DOHH2 (cell line): ENCODE measurements around the gene SLC39A10.

Source experiments
- H3F3A ChIP-seq: fragments of 200-600 bp; sonication (generic), shearing (Covaris generic); 2 replicates; pipeline ENCODE4 v1.6.0; 2016; ENCODE audit warnings: antibody characterized with exemption, mild to moderate bottlenecking; ENCODE audit not compliant: control insufficient read depth, insufficient read depth
- H3K27ac ChIP-seq: fragments of 200-600 bp; sonication (generic); 2 replicates; pipeline ENCODE4 v1.5.1; 2014; ENCODE audit warnings: low read depth, mild to moderate bottlenecking, low read length, moderate library complexity
- H3K27me3 ChIP-seq: fragments of 200-600 bp; sonication (generic); 2 replicates; pipeline ENCODE4 v1.6.1; 2014; ENCODE audit warnings: mild to moderate bottlenecking, low read length, mixed read lengths; ENCODE audit not compliant: control insufficient read depth
- H3K36me3 ChIP-seq: fragments of 200-600 bp; sonication (generic); 2 replicates; pipeline ENCODE4 v1.6.1; 2014; ENCODE audit warnings: mild to moderate bottlenecking, low read length, moderate library complexity, mixed read lengths; ENCODE audit not compliant: control insufficient read depth
- H3K4me1 ChIP-seq: fragments of 200-600 bp; sonication (generic); 2 replicates; pipeline ENCODE4 v1.6.1; 2014; ENCODE audit warnings: mild to moderate bottlenecking, low read length, mixed read lengths; ENCODE audit not compliant: control insufficient read depth
- H3K4me2 ChIP-seq: fragments of 200-600 bp; sonication (generic); 2 replicates; pipeline ENCODE4 v1.6.0; 2014; ENCODE audit warnings: mild to moderate bottlenecking, low read length, moderate library complexity
- H3K4me3 ChIP-seq: fragments of 200-600 bp; sonication (generic); 2 replicates; pipeline ENCODE4 v1.5.1; 2014; ENCODE audit warnings: mild to moderate bottlenecking, low read length, mixed read lengths
- H3K79me2 ChIP-seq: fragments of 200-600 bp; sonication (generic); 2 replicates; pipeline ENCODE4 v1.6.1; 2014; ENCODE audit warnings: mild to moderate bottlenecking, low read length, mixed read lengths; ENCODE audit not compliant: control insufficient read depth
- H3K9me2 ChIP-seq: fragments of 200-600 bp; sonication (generic); replicated peaks from 2 replicates; pipeline ENCODE4 v1.6.1; 2014; ENCODE audit warnings: mild to moderate bottlenecking, low read length, mixed read lengths; ENCODE audit not compliant: control insufficient read depth
- H3K9me3 ChIP-seq: fragments of 200-600 bp; sonication (generic); 2 replicates; pipeline ENCODE4 v1.6.1; 2014; ENCODE audit warnings: antibody characterized with exemption, low read length, mixed read lengths; ENCODE audit not compliant: control insufficient read depth, insufficient read depth
- H4K20me1 ChIP-seq: fragments of 200-600 bp; sonication (generic); 2 replicates; pipeline ENCODE4 v1.6.0; 2014; ENCODE audit warnings: low read depth, mild to moderate bottlenecking, antibody characterized with exemption, low read length, moderate library complexity; ENCODE audit not compliant: control insufficient read depth, insufficient read depth
- CTCF ChIP-seq: fragments of 200-600 bp; sonication (generic); IDR thresholded peaks from one replicate; pipeline ENCODE4 v1.5.1; 2014; ENCODE audit warnings: antibody characterized with exemption, mild to moderate bottlenecking, low read depth, low read length; ENCODE audit not compliant: poor library complexity, severe bottlenecking
- EZH2phosphoT487 ChIP-seq: fragments of 200-600 bp; sonication (generic); IDR thresholded peaks from 2 replicates; pipeline ENCODE4 v1.6.1; 2017; ENCODE audit warnings: borderline replicate concordance, mild to moderate bottlenecking, antibody characterized with exemption, low read length, moderate library complexity, mixed read lengths

SLC39A10 gene

DNA sequence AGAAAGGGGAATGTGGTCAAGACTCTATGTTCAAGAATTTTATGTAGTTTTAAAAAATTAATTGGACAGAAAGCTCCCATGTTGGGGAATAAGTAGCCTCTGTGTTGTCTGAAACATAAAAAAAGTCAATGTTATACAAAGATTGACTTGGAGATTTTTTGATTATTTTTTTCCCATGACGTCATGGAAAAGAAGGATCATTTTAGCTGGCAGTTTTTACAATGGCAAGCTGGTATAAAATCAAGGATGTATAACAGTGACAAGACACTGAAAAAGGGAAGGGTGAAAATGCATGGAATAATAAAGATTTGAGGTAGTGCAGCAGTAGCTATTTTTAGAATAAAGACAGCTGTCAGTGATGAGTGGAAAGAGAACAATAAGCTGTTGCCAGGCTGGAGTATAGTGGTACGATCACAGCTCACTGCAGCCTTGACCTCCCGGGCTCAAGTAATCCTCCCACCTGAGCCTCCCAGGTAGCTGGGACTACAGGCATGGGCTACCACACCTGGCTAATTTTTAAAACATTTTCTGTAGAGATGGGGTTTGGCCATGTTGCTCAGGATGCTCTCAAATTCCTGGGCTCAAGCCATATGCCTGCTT lies 9.2 kb downstream of the SLC39A10 start:
- Histone ChIP-seq H3K4me2 (no peak overlapping the region), H3K9me3 (no peaks in the 10 kb centered on the region), H3F3A (no peaks in the 10 kb centered on the region), H3K4me3 (no peak overlapping the region), H3K9me2 (no peaks in the 10 kb centered on the region), H3K79me2 (peaks cover 38% of the 10 kb centered on the region), H4K20me1 (no peaks in the 10 kb centered on the region), H3K27ac (no peak overlapping the region), H3K27me3 (no peaks in the 10 kb centered on the region), H3K4me1 (peaks cover 12% of the 10 kb centered on the region), H3K36me3 (0 out of 2 replicates have a peak, but pooled peaks cover 3% of the 10 kb centered on the region)
- TF ChIP-seq EZH2phosphoT487 (no peak), CTCF (no peak)

GRCh38 chr2:195667974-195668373 lies 10.9 kb downstream of the SLC39A10 start:
- Histone ChIP-seq H3K36me3 (no peaks in the 10 kb centered on the region), H3F3A (no peaks in the 10 kb centered on the region), H3K9me2 (no peaks in the 10 kb centered on the region), H3K4me2 (no peak overlapping the region), H3K27ac (no peak overlapping the region), H3K79me2 (peaks cover 25% of the 10 kb centered on the region), H3K27me3 (no peaks in the 10 kb centered on the region), H3K4me1 (peaks cover 2% of the 10 kb centered on the region), H3K9me3 (no peaks in the 10 kb centered on the region), H3K4me3 (no peak overlapping the region), H4K20me1 (no peaks in the 10 kb centered on the region)
- TF ChIP-seq EZH2phosphoT487, result no peak

- Histone ChIP-seq H3K27me3 (no peaks in the 10 kb centered on the region), H4K20me1 (no peaks in the 10 kb centered on the region), H3K4me2 (no peak overlapping the region), H3K9me3 (no peaks in the 10 kb centered on the region), H3K36me3 (no peaks in the 10 kb centered on the region), H3K4me1 (no peaks in the 10 kb centered on the region), H3K9me2 (no peaks in the 10 kb centered on the region), H3K4me3 (no peak overlapping the region), H3K27ac (no peak overlapping the region), H3K79me2 (peaks cover 19% of the 10 kb centered on the region), H3F3A (no peaks in the 10 kb centered on the region)
- no peak for TF ChIP-seq EZH2phosphoT487
Observed at GRCh38 chr2:195670191-195670590, 13.2 kb downstream of the SLC39A10 start.

DNA sequence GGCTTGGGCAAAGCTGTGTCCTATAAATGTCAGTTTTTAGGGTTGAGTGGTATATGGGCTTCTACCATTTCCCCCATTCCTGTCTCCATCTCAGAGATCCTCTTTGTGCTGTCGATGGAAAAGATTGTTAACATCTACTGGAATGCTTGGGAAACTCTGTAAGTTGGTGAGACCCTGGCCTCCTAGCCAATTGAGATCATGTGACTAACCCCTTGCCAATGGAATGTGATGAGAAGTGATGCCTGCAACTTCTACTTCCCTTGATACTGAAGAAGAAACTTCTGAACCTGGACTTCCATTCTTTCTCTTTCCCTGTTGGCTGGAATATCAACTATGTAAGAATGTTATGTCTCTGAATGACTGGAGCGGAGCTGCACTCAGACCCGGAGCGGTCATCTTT lies 14.5 kb downstream of the SLC39A10 start:
- H3K9me3 ChIP-seq, result no peaks in the 10 kb centered on the region
- H3K27ac ChIP-seq, result no peak overlapping the region
- H3K4me2 ChIP-seq, result no peak overlapping the region
- no peak for TF ChIP-seq EZH2phosphoT487
- TF ChIP-seq CTCF, result no peak
- no peaks in the 10 kb centered on the region for H3K27me3 ChIP-seq
- no peaks in the 10 kb centered on the region for H3K4me1 ChIP-seq
- H3F3A ChIP-seq, result no peaks in the 10 kb centered on the region
- no peak overlapping the region for H3K4me3 ChIP-seq
- no peaks in the 10 kb centered on the region for H3K9me2 ChIP-seq
- no peaks in the 10 kb centered on the region for H3K36me3 ChIP-seq
- no peaks in the 10 kb centered on the region for H4K20me1 ChIP-seq
- peaks cover 19% of the 10 kb centered on the region for H3K79me2 ChIP-seq
